ENCODE results near the gene DYNLL1.
"Not testable (repeated sequence)": the region's sequence is repeated elsewhere in the genome, so short reads cannot be mapped to it uniquely, and the experiment has no call there.

Gene DYNLL1

GRCh38 chr12:120495731-120496412 is at the start of gene DYNLL1:
DYNLL1 (plus strand) TSS chr12:120496113; CDS start chr12:120496422, 309 bp downstream.
- peak; percentile 93 for DNase-seq

GRCh38 chr12:120446844-120447178 is 49.1 kb upstream of the DYNLL1 start:
- DNase-seq, result not testable (repeated sequence)

GRCh38 chr12:120447992-120448391 is 47.9 kb upstream of the DYNLL1 start:
- DNase-seq, result no peak

- DNase-seq, result not testable (repeated sequence)
Measured at GRCh38 chr12:120452524-120452923, 43.4 kb upstream of the DYNLL1 start.

- DNase-seq, result no peak
Measured at GRCh38 chr12:120453060-120453750, 42.7 kb upstream of the DYNLL1 start.

- no peak for DNase-seq
Measured at GRCh38 chr12:120453977-120454376, 41.9 kb upstream of the DYNLL1 start.

GRCh38 chr12:120455302-120455701 is 40.6 kb upstream of the DYNLL1 start:
- no peak for DNase-seq

GRCh38 chr12:120457133-120457532 is 38.8 kb upstream of the DYNLL1 start:
- no peak for DNase-seq

GRCh38 chr12:120460157-120460556 is 35.8 kb upstream of the DYNLL1 start:
- DNase-seq, result no peak

GRCh38 chr12:120462099-120462640 is 33.7 kb upstream of the DYNLL1 start:
- no peak for DNase-seq

GRCh38 chr12:120463712-120464111 is 32.2 kb upstream of the DYNLL1 start:
- DNase-seq, result no peak

- no peak for DNase-seq
Measured at GRCh38 chr12:120465756-120466155, 30.2 kb upstream of the DYNLL1 start.

- DNase-seq, result no peak
Measured at GRCh38 chr12:120466560-120467315, 29.2 kb upstream of the DYNLL1 start.

GRCh38 chr12:120467439-120467838 is 28.5 kb upstream of the DYNLL1 start:
- DNase-seq, result no peak

- no peak for DNase-seq
Measured at GRCh38 chr12:120468325-120468820, 27.5 kb upstream of the DYNLL1 start.

- DNase-seq, result no peak
Measured at GRCh38 chr12:120468821-120469449, 27.0 kb upstream of the DYNLL1 start.

- peak; percentile 92 for DNase-seq
Measured at GRCh38 chr12:120469450-120470149, 26.3 kb upstream of the DYNLL1 start, which contains the start of gene SRSF9. SRSF9 (minus strand) TSS chr12:120469748; CDS start chr12:120469609, 139 bp downstream.

- no peak for DNase-seq
Measured at GRCh38 chr12:120470150-120470784, 25.6 kb upstream of the DYNLL1 start.

GRCh38 chr12:120472521-120472920 is 23.4 kb upstream of the DYNLL1 start:
- DNase-seq, result no peak

GRCh38 chr12:120473807-120474615 is 21.9 kb upstream of the DYNLL1 start:
- DNase-seq, result no peak

GRCh38 chr12:120474616-120474960 is 21.3 kb upstream of the DYNLL1 start:
- peak; percentile 18 for DNase-seq

Data from DMS153 (cell line).